ENCODE results near the gene GNAZ.

The GNAZ gene

GRCh38 chr22:23079240-23079768 is 9.0 kb downstream of the GNAZ start:
- DNase-seq: no peak

- no peak for DNase-seq
Measured at GRCh38 chr22:23079814-23080521, 9.6 kb downstream of the GNAZ start.

- no peak for DNase-seq
Measured at GRCh38 chr22:23080613-23081290, 10.4 kb downstream of the GNAZ start.

GRCh38 chr22:23082534-23083314 is 12.4 kb downstream of the GNAZ start:
- DNase-seq: no peak

- no peak for DNase-seq
Measured at GRCh38 chr22:23083315-23084021, 13.1 kb downstream of the GNAZ start.

- no peak for DNase-seq
Measured at GRCh38 chr22:23084453-23085350, 14.4 kb downstream of the GNAZ start.

- DNase-seq: no peak
Measured at GRCh38 chr22:23085351-23085671, 15.0 kb downstream of the GNAZ start.

GRCh38 chr22:23085785-23086184 is 15.5 kb downstream of the GNAZ start:
- DNase-seq: no peak

GRCh38 chr22:23086263-23086662 is 15.9 kb downstream of the GNAZ start:
- no peak for DNase-seq

- DNase-seq: no peak
Measured at GRCh38 chr22:23086787-23087186, 16.5 kb downstream of the GNAZ start.

GRCh38 chr22:23088199-23088604 is 17.9 kb downstream of the GNAZ start:
- no peak for DNase-seq

GRCh38 chr22:23089010-23089409 is 18.7 kb downstream of the GNAZ start:
- no peak for DNase-seq

- no peak for DNase-seq
Measured at GRCh38 chr22:23089633-23090456, 19.5 kb downstream of the GNAZ start.

- DNase-seq: no peak
Measured at GRCh38 chr22:23090457-23090835, 20.1 kb downstream of the GNAZ start.

GRCh38 chr22:23091760-23092159 is 21.4 kb downstream of the GNAZ start:
- DNase-seq: no peak

- DNase-seq: no peak
Measured at GRCh38 chr22:23092217-23092955, 22.1 kb downstream of the GNAZ start.

- DNase-seq: no peak
Measured at GRCh38 chr22:23093051-23093788, 22.9 kb downstream of the GNAZ start.

GRCh38 chr22:23094260-23094659 is 23.9 kb downstream of the GNAZ start:
- DNase-seq: no peak
